Spleen (tissue), 7 donors: ENCODE measurements around the gene SLC22A5.

Experiments used
- POLR2AphosphoS5 ChIP-seq, 3 donors: sonication (generic); formaldehyde crosslinking; IDR thresholded peaks; one replicate each; pipeline ENCODE4 v1.5.1; 2017; ENCODE audit warnings: antibody characterized with exemption in 3 of 3
- TF ChIP-seq, protein P1 (sequence below), 11 experiments: fragments of 200-600 bp in 7 of 11; fragments of 450-650 bp in 4 of 11; sonication (generic) in 4 of 11; IDR thresholded peaks in 8 of 11; conservative IDR thresholded peaks in 3 of 11; 1 replicate in 7 of 11; 2 replicates in 4 of 11; pipeline versions ENCODE4 v1.4.0 to v1.8.0; 2016 to 2021; ENCODE audit warnings: antibody characterized with exemption in 11 of 11, inconsistent platforms in 4 of 11, mild to moderate bottlenecking in 1 of 11
- donor health status: DM: no; HTN: no; CAD: no; lungs with moderate emphysema.
- donor health status: DM: no; HTN: no; CAD: no.
- donor health status: DM: no; HTN: no; CAD: no.

DNA sequence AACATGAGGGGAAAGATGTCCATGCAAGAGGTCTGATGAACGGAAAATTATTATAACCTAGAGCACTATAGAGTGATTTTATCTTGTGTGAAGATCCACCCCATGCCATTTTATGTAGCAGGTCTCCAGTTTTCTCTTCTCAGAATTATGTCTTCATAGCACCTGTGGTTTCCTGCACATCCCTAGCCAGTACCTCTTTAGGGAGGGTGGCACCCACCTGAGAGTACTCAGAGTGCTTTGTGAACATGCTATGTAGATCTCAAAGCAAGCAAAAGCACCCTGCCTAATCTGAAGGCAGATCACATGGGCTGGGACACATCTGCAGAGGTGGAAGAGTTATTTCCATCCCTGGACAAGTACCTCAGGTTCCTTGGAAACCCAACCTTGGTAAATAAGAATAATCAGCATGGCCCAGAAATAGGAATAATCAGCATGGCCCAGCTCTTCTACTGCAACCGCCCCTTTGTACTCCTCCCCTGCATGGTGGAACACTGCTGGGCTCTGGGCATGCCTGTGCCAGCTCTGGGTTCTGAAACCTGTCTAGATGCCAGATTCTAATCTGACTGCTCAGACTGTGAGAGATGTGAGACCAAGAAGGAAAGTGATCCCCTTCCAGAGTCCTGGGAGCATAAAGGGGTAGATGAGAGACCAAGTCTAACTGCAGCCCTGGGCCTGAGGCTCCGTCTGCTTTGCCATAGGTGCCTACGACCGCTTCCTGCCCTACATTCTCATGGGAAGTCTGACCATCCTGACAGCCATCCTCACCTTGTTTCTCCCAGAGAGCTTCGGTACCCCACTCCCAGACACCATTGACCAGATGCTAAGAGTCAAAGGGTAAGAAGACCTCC lies 23.7 kb downstream of the SLC22A5 start:
- TF ChIP-seq POLR2AphosphoS5 (IDR thresholded peaks at IDR 0.05), result no peak
- TF ChIP-seq, protein P1, sequence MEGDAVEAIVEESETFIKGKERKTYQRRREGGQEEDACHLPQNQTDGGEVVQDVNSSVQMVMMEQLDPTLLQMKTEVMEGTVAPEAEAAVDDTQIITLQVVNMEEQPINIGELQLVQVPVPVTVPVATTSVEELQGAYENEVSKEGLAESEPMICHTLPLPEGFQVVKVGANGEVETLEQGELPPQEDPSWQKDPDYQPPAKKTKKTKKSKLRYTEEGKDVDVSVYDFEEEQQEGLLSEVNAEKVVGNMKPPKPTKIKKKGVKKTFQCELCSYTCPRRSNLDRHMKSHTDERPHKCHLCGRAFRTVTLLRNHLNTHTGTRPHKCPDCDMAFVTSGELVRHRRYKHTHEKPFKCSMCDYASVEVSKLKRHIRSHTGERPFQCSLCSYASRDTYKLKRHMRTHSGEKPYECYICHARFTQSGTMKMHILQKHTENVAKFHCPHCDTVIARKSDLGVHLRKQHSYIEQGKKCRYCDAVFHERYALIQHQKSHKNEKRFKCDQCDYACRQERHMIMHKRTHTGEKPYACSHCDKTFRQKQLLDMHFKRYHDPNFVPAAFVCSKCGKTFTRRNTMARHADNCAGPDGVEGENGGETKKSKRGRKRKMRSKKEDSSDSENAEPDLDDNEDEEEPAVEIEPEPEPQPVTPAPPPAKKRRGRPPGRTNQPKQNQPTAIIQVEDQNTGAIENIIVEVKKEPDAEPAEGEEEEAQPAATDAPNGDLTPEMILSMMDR (IDR thresholded peaks at IDR 0.05 in 8 of 11, conservative IDR thresholded peaks at IDR 0.05 in 3 of 11), result no peak
